Heart right ventricle (tissue), 16 donors: Measurements from ENCODE around the gene SND1. TPM values are rescaled to one million over a fixed set of nuclear protein-coding genes. Genes with fewer than 3 reads are reported as not detected.

ENCODE experiments used
- ATAC-seq, 8 donors: fragments of 200-7000 bp; cut with Tn5 transposase; one replicate each; pipeline ENCODE4 v1.9.1; 2020; ENCODE audit warnings: mild to moderate bottlenecking in 8 of 8, moderate library complexity in 8 of 8, moderate number of reproducible peaks in 1 of 8
- DNase-seq, 2 donors: peaks; one replicate each; pipeline ENCODE4 v3.0.0-alpha.2; 2020
- H3K27ac ChIP-seq, 10 donors: fragments of 200-600 bp; sonication (generic) in 2 of 10; one replicate each; pipeline versions ENCODE4 v1.5.0 to v1.8.0; 2020 to 2022; ENCODE audit warnings: mild to moderate bottlenecking in 3 of 10
- H3K27me3 ChIP-seq, 7 donors: fragments of 200-600 bp; one replicate each; pipeline ENCODE4 v1.8.0; 2021 to 2022; ENCODE audit warnings: mild to moderate bottlenecking in 2 of 7
- H3K36me3 ChIP-seq, 9 donors: fragments of 200-600 bp; sonication (generic) in 1 of 9; one replicate each; pipeline versions ENCODE4 v1.5.0 to v1.8.0; 2020 to 2022; ENCODE audit warnings: mild to moderate bottlenecking in 2 of 9
- H3K4me1 ChIP-seq, 9 donors: fragments of 200-600 bp; sonication (generic) in 1 of 9; one replicate each; pipeline versions ENCODE4 v1.5.0 to v1.8.0; 2020 to 2022; ENCODE audit warnings: mild to moderate bottlenecking in 4 of 9
- H3K4me3 ChIP-seq, 10 donors: fragments of 200-600 bp; sonication (generic) in 2 of 10; one replicate each; pipeline versions ENCODE4 v1.5.0 to v1.8.0; 2020 to 2022; ENCODE audit warnings: mild to moderate bottlenecking in 7 of 10, moderate library complexity in 2 of 10
- H3K9me3 ChIP-seq, 11 donors: fragments of 200-600 bp in 10 of 11; sonication (generic) in 2 of 11; one replicate each; pipeline versions ENCODE4 v1.5.0 to v1.8.0; 2013 to 2022; ENCODE audit warnings: mild to moderate bottlenecking in 2 of 11, control low read depth in 1 of 11, moderate library complexity in 1 of 11
- CTCF ChIP-seq, 9 donors: fragments of 200-600 bp; sonication (generic) in 2 of 9; IDR thresholded peaks; one replicate each; pipeline versions ENCODE4 v1.5.0 to v1.8.0; 2021 to 2022; ENCODE audit warnings: antibody characterized with exemption in 9 of 9, mild to moderate bottlenecking in 5 of 9, moderate library complexity in 1 of 9
- WGBS, 2 donors: extraction: QIAGEN DNeasy Blood & Tissue Kit; methylation state at CpG; one replicate each; pipeline ENCODE4 v1.1.7; 2013; ENCODE audit warnings: inconsistent platforms in 1 of 2; 5-methylcytosine and 5-hydroxymethylcytosine counted together
- intact Hi-C, 10 donors: fragments of 100-400 bp; cut with DNase I; formaldehyde crosslinking; loops; one replicate each; pipeline versions ENCODE4 v1.11.1 to v1.14.2; 2022
- polyA plus RNA-seq, 2 donors: library from polyadenylated mRNA; stranded (reverse); fragments of 200-250 nt; gene quantifications; one replicate each; pipeline ENCODE4 v1.2.3, GENCODE V29; 2013
- total RNA-seq, 10 donors: library from RNA; stranded (reverse); fragmentation: NEBNext Ultra II Directional in 3 of 10; extraction: Animal tissue kit (Norgen Biotek cat#: 25700) in 3 of 10; gene quantifications; one replicate each; pipeline versions ENCODE4 v1.2.1 to v1.2.4, GENCODE V29; 2021 to 2023
- donor health status: Arrhythmogenic right ventricular cardiomyopathy.
- donor health status: ischemic (EF 13 %, LVEDD 7.1; RV severe dilation, severe dysfunction).
- donor health status: healthy with polysubstance abuse.
- donor health status: DM: no; HTN: yes; CAD: no.
- donor health status: DM: no; HTN: no; CAD: no.
- donor health status: ischemic (EF 25% LVEDD 6.9; RV normal size, moderate dysfunction).
- donor health status: ischemic (EF 25% LVEDD 5.7; RV mildly dilated, moderate dysfunction).
- donor health status: healthy.
- donor health status: DM: yes; HTN: yes; CAD: no.
- donor health status: Ischemic cardiomyopathy.
- donor health status: ischemic (EF 35%, LVEDD 5.7; RV mildly dilated, moderate dysfunction).
- donor health status: nonischemic (EF 11% LVEDD 7.7; RV severe dilation, severe dysfunction).
- donor health status: DM: yes; HTN: yes; CAD: no.
- donor health status: PGD.
- donor health status: ischemic (EF 29% LVEDD 5.4; RV normal size, mild dysfunction).
- donor health status: nonischemic (EF 23%, LVEDD 6.1; RV moderate dilation, normal function).

SND1 gene
- total and polyA plus RNA-seq, 12 donors: 39.9 to 107 (median 80.8) TPM

- DNase-seq (no peak), ATAC-seq (peak in 3 of 8 donors; percentile 38 to 51 (median 44))
- H3K36me3 ChIP-seq: no peaks in the 10 kb centered on the region
- no peak overlapping the region for H3K27ac ChIP-seq
- 60 to 64% methylated on average over 10 of the region's 10 CpGs for WGBS, 2 donors
- H3K9me3 ChIP-seq: no peaks in the 10 kb centered on the region
- H3K27me3 ChIP-seq: peaks cover 0 to 8% (median 0%) of the 10 kb centered on the region in 7 donors
- no peak for TF ChIP-seq CTCF (IDR thresholded peaks at IDR 0.05)
- intact Hi-C loops: no loop called here
- no peak overlapping the region for H3K4me3 ChIP-seq
- H3K4me1 ChIP-seq: peaks cover 0 to 28% (median 7%) of the 10 kb centered on the region in 9 donors
Observed at GRCh38 chr7:128115336-128115820, 463.4 kb downstream of the SND1 start.

GRCh38 chr7:128115821-128116723 is 464.1 kb downstream of the SND1 start:
- ATAC-seq: no peak
- Histone ChIP-seq H3K4me3 (no peak overlapping the region), H3K27ac (no peak overlapping the region), H3K27me3 (peaks cover 0 to 8% (median 0%) of the 10 kb centered on the region in 7 donors), H3K9me3 (no peaks in the 10 kb centered on the region), H3K4me1 (peaks cover 0 to 23% (median 7%) of the 10 kb centered on the region in 9 donors), H3K36me3 (no peaks in the 10 kb centered on the region)
- no peak for DNase-seq
- TF ChIP-seq CTCF (IDR thresholded peaks at IDR 0.05): no peak
- WGBS, 2 donors: 78 to 80% methylated on average over 16 of the region's 16 CpGs
- intact Hi-C loops: no loop called here

- peaks cover 0 to 8% (median 0%) of the 10 kb centered on the region in 7 donors for H3K27me3 ChIP-seq
- no peak overlapping the region for H3K27ac ChIP-seq
- no peaks in the 10 kb centered on the region for H3K9me3 ChIP-seq
- H3K36me3 ChIP-seq: no peaks in the 10 kb centered on the region
- 91 to 93% methylated on average over 9 of the region's 9 CpGs for WGBS, 2 donors
- no peak overlapping the region for H3K4me3 ChIP-seq
- peaks cover 0 to 28% (median 12%) of the 10 kb centered on the region in 9 donors for H3K4me1 ChIP-seq
- ATAC-seq (no peak), DNase-seq (no peak)
- intact Hi-C loops: no loop called here
- TF ChIP-seq CTCF (IDR thresholded peaks at IDR 0.05): no peak
Observed at GRCh38 chr7:128116740-128117139, 464.7 kb downstream of the SND1 start.

- ATAC-seq: no peak
- Histone ChIP-seq H3K4me3 (no peak overlapping the region), H3K9me3 (no peaks in the 10 kb centered on the region), H3K27me3 (peaks cover 0 to 8% (median 0%) of the 10 kb centered on the region in 7 donors), H3K4me1 (peaks cover 0 to 27% (median 9%) of the 10 kb centered on the region in 9 donors), H3K27ac (no peak overlapping the region), H3K36me3 (no peaks in the 10 kb centered on the region)
- TF ChIP-seq CTCF (IDR thresholded peaks at IDR 0.05): no peak
- no peak for DNase-seq
- intact Hi-C loops: no loop called here
- WGBS, 2 donors: 86 to 92% methylated on average over 6 of the region's 6 CpGs
Observed at GRCh38 chr7:128117691-128118090, 465.7 kb downstream of the SND1 start.
